IPS-18c (cell line): ENCODE measurements around the gene GABBR1.
"Not testable (repeated sequence)": the region's sequence is repeated elsewhere in the genome, so short reads cannot be mapped to it uniquely, and the experiment has no call there.

Experiments
- H3K4me3 ChIP-seq: 2 replicates; pipeline ENCODE4 v1.7.0; 2013; ENCODE audit warnings: low read depth, mild to moderate bottlenecking, low read length, moderate library complexity; ENCODE audit not compliant: insufficient read depth
- H3K9me3 ChIP-seq: one replicate; pipeline ENCODE4 v1.6.1; 2013; ENCODE audit warnings: mild to moderate bottlenecking, low read length, moderate library complexity; ENCODE audit not compliant: control insufficient read depth, insufficient read depth

GABBR1 gene

DNA sequence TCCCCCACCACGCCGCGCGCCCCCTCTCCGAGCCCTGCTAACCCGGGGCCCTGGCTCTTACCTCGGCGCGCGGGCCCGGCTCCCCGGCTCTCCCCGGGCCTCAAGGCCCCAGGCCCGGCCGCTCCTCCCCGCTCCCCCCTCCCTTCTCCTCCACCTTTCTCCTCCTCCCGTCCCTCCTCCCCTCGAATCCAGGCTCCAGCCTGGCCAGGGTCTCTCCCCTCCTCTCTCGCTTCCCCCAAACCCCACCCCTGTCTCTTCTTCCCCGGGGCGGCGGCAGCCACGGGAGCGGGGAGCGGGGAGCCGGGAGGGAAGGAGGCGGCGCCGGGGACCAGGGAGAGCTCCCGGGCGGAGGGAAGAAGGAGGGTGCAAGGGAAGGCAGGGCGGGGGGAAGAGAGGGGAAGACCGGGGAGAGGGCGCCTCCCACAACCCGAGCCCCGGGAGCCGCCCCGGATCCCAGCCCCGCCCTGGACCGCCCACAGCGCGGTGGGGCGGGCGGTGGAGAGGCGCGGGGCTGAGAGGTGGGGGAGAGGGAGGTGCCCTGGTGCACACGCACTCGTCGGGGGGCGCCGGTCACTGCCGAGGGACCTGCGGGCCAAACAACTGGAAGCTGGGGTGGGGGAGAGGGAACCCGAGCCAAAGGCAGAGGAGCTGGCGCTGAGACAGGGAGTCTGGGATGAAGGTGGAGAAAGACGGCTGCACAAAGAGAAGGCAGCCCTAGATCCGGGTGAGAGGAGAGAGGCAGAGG, at the start of gene GABBR1:
GABBR1 (minus strand) TSS at position 395 of the 745 bp plus-strand sequence. CDS start 798 bp downstream, outside the sequence.
- Histone ChIP-seq H3K9me3 (no peaks in the 10 kb centered on the region), H3K4me3 (peak within 1 kb of the TSS; percentile 89)

DNA sequence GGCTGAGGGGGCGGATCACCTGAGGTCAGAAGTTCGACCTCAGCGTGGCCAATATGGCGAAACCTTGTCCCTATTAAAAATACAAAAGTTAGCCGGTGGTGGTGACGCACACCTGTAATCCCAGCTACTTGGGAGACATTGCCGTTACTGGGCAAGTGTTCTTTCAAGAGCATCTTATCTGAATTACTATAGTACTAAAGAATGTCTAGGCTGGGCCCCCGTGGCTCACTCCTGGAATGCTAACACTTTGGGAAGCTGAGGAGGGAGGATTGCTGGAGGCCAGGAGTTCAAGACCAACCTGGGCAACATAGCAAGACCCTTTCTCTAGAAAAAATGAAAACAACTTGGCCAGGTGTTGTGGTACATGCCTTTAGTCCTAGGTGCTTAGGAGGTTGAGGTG, 48.8 kb upstream of the GABBR1 start:
- Histone ChIP-seq H3K4me3 (no peak overlapping the region), H3K9me3 (no peaks in the 10 kb centered on the region)

DNA sequence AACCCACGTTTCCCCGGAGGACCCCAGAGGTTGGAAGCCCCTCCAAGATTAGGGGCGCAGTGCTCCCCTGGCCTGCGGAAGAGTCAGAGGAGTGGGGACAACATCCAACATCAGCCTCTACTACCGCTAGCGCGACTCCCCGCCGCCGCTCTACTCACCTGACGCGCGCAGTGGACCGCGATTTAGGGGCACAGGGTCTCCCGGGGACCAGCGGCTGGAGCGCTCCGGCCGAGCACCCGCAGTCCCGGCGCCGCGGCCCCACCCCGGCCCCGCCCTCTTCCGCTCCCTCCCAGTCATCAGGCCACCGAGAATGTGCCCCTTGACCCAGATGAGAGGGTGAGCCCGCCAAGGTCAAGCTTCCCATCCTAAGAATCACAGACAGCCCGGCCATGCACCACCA, 47.9 kb upstream of the GABBR1 start, which contains the start of gene ZFP57:
ZFP57 (minus strand) TSS at position 249 of the 400 bp plus-strand sequence. CDS start 4,149 bp downstream, outside the sequence.
- Histone ChIP-seq H3K9me3 (no peaks in the 10 kb centered on the region), H3K4me3 (no peak within 1 kb of the TSS)

DNA sequence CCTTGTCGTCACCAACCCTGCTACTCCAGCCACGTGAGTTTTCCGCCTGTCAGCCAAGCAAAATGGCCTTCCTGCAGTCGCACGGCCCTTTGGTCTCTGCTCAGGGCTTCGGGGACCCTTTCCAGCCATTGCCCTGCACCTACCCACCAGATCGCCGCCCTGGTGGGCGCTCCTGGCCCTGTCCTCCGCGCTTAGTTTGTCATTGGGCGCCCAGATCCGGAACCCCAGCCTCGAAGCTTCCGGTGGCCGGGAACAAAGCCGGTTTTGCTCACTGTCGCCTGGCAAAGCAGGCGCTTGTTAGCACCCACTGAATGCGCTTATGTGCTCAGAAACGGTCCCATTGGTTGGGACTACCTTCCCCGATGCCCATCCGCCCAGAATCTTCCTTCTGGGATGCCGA, 47.4 kb upstream of the GABBR1 start:
- Histone ChIP-seq H3K9me3 (no peaks in the 10 kb centered on the region), H3K4me3 (no peak overlapping the region)

DNA sequence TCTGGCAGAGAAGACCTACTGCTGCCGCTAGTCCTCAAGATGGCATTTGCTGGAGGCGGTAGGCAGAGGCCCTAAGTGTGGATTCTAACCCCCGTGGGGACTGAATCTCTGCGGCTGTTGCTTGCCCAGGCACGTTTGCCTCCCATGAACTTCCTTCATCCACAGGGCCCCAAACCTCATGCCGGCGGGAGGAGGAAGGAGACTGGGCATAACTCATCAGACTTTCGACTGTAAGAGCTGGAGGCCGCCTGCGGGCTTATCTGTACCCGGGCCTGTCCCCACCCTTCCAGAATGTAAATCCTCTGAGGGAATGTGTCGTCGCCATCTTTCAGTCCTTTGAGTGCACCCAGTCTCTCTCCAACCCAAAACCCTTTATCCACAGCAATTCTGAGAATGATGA, 47.0 kb upstream of the GABBR1 start:
- Histone ChIP-seq H3K9me3 (no peaks in the 10 kb centered on the region), H3K4me3 (no peak overlapping the region)

DNA sequence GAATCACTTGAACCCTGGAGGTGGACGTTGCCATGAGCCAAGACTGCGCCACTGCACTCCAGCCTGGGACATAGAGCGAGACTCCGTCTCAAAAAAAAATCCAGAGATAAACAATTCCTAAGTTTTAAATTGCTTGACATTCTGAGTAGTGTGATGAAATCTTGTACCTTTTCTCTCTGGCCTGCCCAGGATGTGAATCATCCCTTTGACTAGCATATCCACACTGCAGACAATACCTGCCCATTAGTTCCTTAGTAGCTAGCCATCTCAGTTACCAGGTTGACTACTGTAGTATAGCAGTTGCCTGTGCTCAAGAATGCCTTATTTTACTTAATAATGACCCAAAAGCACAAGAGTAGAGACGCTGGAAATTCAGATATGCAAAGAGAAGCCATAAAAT, 45.1 kb upstream of the GABBR1 start:
- Histone ChIP-seq H3K4me3 (no peak overlapping the region), H3K9me3 (no peaks in the 10 kb centered on the region)

DNA sequence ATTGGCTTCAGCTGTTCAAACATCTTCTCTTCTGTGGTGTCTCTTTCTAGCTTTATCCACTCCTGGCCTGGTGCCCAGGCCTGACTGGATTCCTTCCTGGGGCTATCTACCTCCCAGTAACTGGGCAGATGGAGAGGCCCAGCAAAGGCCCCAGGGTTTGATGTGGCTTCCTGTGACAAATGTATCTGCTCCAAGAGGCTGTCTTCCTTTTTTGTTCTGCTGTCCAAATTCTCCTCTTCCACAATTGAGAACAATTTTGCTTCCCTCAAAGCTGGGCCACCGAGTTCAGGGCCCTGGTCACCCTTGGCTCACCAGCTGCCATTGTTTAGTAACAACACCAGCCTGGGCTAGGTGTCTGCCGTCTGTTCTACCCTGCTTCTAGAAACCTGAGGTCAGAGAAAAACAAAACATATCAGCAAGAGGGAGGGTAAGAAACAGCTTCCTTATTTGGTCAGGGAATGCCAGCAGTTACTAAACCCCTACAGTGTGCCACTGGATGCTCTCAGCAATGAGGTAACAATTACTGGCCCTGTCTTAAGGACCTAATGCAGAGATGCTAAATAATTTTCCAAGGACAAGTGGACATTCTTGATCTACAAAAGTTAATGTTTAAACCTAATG, 44.1 kb upstream of the GABBR1 start:
- no peak overlapping the region for H3K4me3 ChIP-seq
- H3K9me3 ChIP-seq, result no peaks in the 10 kb centered on the region

DNA sequence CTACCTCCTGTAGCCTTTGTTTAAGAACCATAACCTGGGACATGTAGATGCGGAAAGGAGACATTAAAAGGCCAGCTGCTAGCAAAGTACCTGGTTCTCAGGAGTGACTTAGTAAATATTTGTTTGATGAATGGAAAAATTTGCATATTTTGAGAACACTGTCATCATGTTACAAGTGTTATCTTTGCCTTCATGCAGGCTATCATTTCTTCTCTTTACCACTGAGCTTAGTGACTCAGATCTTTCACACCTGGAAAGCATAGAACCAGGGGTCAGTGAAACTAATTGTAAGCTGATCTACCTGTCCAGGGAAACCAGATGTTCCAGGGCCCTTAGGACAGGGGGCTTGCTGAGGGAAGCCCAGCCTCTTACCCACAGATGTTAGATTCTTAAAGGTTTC, 42.6 kb upstream of the GABBR1 start:
- Histone ChIP-seq H3K4me3 (no peak overlapping the region), H3K9me3 (no peaks in the 10 kb centered on the region)

DNA sequence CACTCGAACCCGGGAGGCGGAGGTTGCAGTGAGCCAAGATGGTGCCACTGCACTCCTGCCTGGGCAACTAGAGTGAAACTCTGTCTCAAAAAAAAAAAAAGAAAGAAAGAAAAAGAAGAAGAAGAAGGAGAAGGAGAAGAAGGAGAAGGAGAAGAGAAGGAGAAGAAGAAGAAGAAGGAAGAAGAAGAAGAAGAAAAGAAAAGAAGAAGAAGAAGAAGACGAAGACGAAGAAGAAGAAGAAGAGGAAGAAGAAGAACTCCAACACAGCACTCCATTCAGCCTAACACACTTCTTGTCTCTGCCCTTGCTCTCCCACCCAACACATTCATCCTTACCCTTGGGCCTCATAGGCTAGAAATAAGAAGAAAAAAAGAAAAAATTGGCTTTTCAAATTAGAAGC, 41.0 kb upstream of the GABBR1 start:
- Histone ChIP-seq H3K9me3 (no peaks in the 10 kb centered on the region), H3K4me3 (no peak overlapping the region)

DNA sequence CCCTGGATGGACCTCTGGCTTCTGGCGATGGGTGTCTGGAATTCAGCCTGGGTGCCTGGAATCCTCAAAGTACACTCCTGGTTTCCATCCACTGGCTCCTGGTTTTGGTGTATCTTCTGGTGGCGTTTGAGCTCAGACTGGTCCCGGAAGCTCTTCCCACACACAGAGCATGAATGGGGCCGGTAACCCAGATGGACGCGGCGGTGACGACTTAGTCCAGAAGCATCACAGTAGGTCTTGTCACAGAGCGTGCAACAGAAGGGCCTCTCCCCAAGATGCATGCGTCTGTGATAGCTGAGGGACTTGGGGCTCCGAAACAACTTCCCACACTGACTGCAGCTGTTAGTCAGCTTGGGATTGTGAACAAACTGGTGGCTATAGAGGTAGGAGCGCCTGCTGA, 40.2 kb upstream of the GABBR1 start:
- no peaks in the 10 kb centered on the region for H3K9me3 ChIP-seq
- H3K4me3 ChIP-seq, result no peak overlapping the region

DNA sequence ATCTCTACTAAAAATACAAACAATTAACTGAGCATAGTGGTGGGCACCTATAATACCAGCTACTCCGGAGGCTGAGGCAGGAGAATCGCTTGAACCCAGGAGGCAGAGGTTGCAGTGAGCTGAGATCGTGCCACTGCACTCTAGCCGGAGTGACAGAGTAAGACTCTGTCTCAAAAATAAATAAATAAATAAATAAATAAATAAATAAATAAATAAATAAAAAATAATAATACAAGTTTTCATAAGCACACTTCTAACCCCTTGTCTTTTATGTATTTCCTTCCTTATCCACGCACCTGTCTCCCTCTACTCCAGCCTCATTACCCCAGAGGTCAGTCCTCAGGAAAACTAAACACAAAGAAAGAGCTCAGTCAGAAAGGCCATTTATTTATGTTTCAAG, 39.1 kb upstream of the GABBR1 start:
- H3K4me3 ChIP-seq, H3K9me3 ChIP-seq: not testable (repeated sequence)

DNA sequence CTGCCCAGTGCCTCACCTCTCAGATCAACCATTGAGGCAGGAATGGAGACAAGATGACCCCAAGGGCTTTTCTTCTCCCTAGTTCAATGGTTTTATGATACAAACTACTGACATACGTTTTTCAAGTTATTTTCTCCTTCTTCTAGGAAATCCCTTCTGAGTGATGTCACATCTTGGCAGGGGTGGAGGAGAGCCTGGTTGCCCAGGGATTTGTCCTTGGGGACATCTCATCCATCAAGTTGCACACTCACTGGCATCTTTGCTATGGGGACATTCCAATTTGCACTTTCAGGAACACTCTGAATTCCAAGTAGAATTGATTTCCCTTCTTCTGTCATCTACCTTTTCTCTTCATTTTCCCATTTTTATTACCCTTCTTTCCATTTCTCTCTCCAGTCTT, 38.0 kb upstream of the GABBR1 start:
- Histone ChIP-seq H3K4me3 (no peak overlapping the region), H3K9me3 (no peaks in the 10 kb centered on the region)

DNA sequence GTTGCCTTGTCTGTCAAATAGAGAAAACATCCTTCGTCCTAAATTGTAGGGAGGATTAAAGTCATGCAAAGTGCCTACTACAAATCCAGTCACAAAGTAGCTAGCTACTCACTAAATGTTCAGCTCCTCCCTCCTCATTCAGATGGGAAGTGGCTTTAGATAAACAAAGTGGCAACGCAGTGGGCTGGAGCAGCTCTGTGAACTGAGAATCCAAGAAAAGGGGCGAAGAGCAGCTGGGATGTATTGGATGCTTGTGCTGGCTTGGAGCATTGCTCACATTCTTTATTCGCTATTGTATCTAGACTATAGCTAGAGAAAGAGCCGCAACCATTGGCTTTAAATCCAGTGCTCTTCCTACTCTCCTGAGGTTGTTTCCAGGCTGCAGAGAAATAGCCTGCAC, 34.2 kb upstream of the GABBR1 start:
- no peaks in the 10 kb centered on the region for H3K9me3 ChIP-seq
- no peak overlapping the region; the same call in 1 of the 2 replicates for H3K4me3 ChIP-seq

DNA sequence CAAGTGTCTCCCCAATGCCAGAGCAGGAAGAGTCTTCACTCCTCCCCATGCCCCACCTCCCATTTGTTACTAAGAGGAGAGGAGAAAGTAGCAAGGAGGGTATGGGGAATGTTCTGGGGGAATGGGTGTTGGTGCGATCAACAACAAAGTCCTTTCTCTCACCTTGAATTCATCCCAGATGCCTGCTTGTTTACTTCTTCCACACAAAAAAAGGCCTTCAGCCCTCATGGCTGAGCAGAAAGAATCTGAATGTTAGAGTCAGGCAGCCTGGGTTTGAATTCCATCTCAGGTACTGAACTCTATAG, 33.8 kb upstream of the GABBR1 start:
- H3K9me3 ChIP-seq, result no peaks in the 10 kb centered on the region
- no peak overlapping the region; the same call in 1 of the 2 replicates for H3K4me3 ChIP-seq

DNA sequence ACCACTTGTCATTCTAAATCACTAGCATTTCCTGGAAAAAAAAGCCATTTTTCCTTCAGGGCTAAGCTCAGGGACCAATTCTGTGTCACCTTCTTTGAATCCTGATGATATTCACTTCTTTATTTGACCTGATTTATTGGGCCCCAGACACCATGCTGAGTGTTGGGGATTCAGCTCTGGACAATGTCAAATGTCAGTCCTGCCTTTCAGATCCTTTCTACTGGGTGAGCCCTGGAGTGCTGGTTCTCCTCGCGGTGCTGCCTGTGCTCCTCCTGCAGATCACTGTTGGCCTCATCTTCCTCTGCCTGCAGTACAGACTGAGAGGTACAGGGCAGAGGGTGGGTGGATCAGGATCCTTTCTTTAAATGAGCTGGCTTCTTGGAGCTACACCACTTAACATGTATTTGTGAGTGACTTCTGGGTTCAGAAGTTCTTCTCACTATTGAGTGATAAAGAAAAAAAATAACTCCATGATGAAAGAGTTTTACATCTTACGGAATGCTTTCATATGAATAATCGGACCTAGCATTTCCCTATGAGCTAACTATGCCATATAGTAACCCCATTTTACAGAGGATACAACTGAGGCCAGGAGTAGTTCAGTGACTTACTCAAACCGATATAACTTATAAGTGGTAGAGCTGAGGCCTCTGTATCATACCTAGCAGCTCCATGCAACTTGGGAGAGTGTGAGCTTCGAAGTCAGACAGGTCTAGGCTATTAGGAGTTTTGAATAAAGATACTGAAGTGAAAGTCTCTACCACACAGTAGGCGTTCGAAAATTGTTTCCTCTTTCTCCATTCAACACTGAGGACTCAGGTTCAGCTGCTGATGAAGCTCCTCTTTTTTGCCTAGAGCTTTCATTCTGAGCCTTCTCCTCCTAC, 33.2 kb upstream of the GABBR1 start:
- H3K9me3 ChIP-seq, result no peaks in the 10 kb centered on the region
- no peak overlapping the region; the same call in 1 of the 2 replicates for H3K4me3 ChIP-seq

DNA sequence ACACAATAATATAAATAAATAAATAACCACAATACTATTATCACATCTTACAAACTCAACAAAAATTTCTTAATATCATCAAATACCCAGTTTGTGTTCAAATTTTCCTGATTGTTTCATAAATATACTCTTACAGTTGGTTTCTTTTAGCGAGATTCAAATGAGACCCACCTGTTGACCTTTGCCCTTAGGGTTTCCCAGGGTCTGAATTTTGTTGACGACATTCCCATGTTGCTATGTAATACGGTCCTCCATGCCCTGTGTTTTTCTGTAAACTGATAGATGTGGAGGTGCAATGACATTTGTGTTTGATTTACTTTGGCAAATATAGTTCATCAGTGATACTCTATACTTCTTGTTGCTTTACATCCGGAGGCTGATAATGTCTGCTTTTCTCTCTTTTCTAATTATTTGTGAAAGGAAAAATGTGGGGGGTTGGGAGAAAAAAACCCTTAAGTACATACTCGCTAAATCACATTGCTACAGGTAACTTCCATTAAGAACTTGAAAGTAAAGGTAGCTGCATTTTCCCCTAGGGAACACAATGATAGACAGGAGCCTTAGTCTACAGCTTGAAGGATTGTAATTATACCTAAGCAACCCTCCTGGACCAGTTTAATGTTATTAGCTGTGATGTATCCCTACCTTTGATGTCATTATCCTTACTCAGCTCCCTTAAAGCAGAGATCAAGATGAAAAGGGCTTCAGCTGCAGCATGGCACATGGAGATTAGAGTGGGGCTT, 30.5 kb upstream of the GABBR1 start:
- H3K9me3 ChIP-seq, result no peaks in the 10 kb centered on the region
- H3K4me3 ChIP-seq, result no peak overlapping the region

DNA sequence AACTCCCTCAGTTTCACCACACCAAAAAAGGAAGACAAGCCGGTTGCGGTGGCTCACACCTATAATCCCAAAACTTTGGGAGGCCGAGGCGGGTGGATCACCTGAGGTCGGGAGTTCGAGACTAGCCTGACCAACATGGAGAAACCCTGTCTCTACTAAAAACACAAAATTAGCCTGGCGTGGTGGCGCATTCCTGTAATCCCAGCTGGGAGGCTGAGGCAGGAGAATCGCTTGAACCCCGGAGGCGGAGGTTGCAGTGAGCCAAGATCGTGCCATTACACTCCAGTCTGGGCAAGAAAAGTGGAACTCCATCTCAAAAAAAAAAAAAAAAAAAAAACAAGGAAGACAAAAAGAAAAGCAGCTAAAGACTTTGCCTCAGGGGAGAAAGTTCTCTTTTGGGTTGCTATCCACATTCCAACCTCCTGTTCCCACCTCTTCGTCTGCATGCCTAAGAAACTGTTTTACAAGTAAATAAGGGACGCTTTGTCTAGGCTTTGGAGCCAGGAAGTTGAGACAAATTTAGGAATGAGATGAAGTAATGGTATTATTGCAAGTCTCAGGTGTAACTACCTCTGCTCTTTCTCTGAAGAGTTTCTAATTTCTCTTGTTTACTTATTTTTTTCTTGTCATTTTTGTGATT, 28.6 kb upstream of the GABBR1 start:
- not testable (repeated sequence) for H3K4me3 ChIP-seq, H3K9me3 ChIP-seq
